ENCODE measurements around the gene BLM.
"Not testable (repeated sequence)": the region's sequence is repeated elsewhere in the genome, so short reads cannot be mapped to it uniquely, and the experiment has no call there.

BLM gene

GRCh38 chr15:90740545-90740944, 23.4 kb downstream of the BLM start:
- DNase-seq (ENCODE audit: low spot score): not testable (repeated sequence)

- no peak for DNase-seq (ENCODE audit: low spot score)
These were observed 24.9 kb downstream of the BLM start for GRCh38 chr15:90742087-90742486.

- no peak for DNase-seq (ENCODE audit: low spot score)
These were observed 26.3 kb downstream of the BLM start for GRCh38 chr15:90743407-90743806.

GRCh38 chr15:90744759-90745402, 27.7 kb downstream of the BLM start:
- no peak for DNase-seq (ENCODE audit: low spot score)

- no peak for DNase-seq (ENCODE audit: low spot score)
These were observed 32.6 kb downstream of the BLM start for GRCh38 chr15:90749754-90750153.

GRCh38 chr15:90750186-90750585, 33.0 kb downstream of the BLM start:
- no peak for DNase-seq (ENCODE audit: low spot score)

- DNase-seq (ENCODE audit: low spot score): no peak
These were observed 34.2 kb downstream of the BLM start for GRCh38 chr15:90751300-90751825.

GRCh38 chr15:90756916-90757315, 39.8 kb downstream of the BLM start:
- no peak for DNase-seq (ENCODE audit: low spot score)

GRCh38 chr15:90757461-90757860, 40.3 kb downstream of the BLM start:
- DNase-seq (ENCODE audit: low spot score): no peak

- DNase-seq (ENCODE audit: low spot score): no peak
These were observed 43.6 kb downstream of the BLM start for GRCh38 chr15:90760661-90761232.

GRCh38 chr15:90761629-90762028, 44.5 kb downstream of the BLM start:
- no peak for DNase-seq (ENCODE audit: low spot score)

GRCh38 chr15:90762109-90762508, 45.0 kb downstream of the BLM start:
- DNase-seq (ENCODE audit: low spot score): peak; percentile 10

GRCh38 chr15:90763366-90764099, 46.4 kb downstream of the BLM start:
- no peak for DNase-seq (ENCODE audit: low spot score)

GRCh38 chr15:90765531-90765930, 48.4 kb downstream of the BLM start:
- DNase-seq (ENCODE audit: low spot score): no peak

GRCh38 chr15:90765966-90766365, 48.8 kb downstream of the BLM start:
- no peak for DNase-seq (ENCODE audit: low spot score)

- DNase-seq (ENCODE audit: low spot score): no peak
These were observed 52.2 kb downstream of the BLM start for GRCh38 chr15:90769375-90769774.

GRCh38 chr15:90773485-90773884, 56.3 kb downstream of the BLM start:
- no peak for DNase-seq (ENCODE audit: low spot score)

- no peak for DNase-seq (ENCODE audit: low spot score)
These were observed 57.8 kb downstream of the BLM start for GRCh38 chr15:90774731-90775514.

GRCh38 chr15:90780916-90781315, 63.8 kb downstream of the BLM start:
- no peak for DNase-seq (ENCODE audit: low spot score)

GRCh38 chr15:90782442-90782841, 65.3 kb downstream of the BLM start:
- DNase-seq (ENCODE audit: low spot score): no peak

GRCh38 chr15:90787881-90788280, 70.7 kb downstream of the BLM start:
- DNase-seq (ENCODE audit: low spot score): no peak

- no peak for DNase-seq (ENCODE audit: low spot score)
These were observed 72.3 kb downstream of the BLM start for GRCh38 chr15:90789462-90789861.
